ENCODE measurements around the gene CAMK2B. TPM values are rescaled to one million over a fixed set of nuclear protein-coding genes. Genes with fewer than 3 reads are reported as not detected.

The CAMK2B gene
- total RNA-seq, 1 donor from 2014 or later: not detected

GRCh38 chr7:44329081-44329480 lies 3.7 kb upstream of the CAMK2B start:
- H3K36me3 ChIP-seq (ENCODE audit: control insufficient read depth, insufficient read depth, low read length): no peaks in the 10 kb centered on the region
- TF ChIP-seq CTCF (IDR thresholded peaks at IDR 0.05; ENCODE audit: insufficient read depth, low read length, severe bottlenecking): no peak
- no peak for DNase-seq (ENCODE audit: low read depth)
- FAIRE-seq: peak; percentile 7
- peaks cover 31% of the 10 kb centered on the region for H3K27me3 ChIP-seq (ENCODE audit: control insufficient read depth, insufficient read depth, low read length)
- no peak overlapping the region for H3K4me3 ChIP-seq (ENCODE audit: low read depth, low read length)

- no peak for FAIRE-seq
- no peak for DNase-seq (ENCODE audit: low read depth)
- no peak overlapping the region for H3K4me3 ChIP-seq (ENCODE audit: low read depth, low read length)
- peaks cover 39% of the 10 kb centered on the region for H3K27me3 ChIP-seq (ENCODE audit: control insufficient read depth, insufficient read depth, low read length)
- no peak for TF ChIP-seq CTCF (IDR thresholded peaks at IDR 0.05; ENCODE audit: insufficient read depth, low read length, severe bottlenecking)
- no peaks in the 10 kb centered on the region for H3K36me3 ChIP-seq (ENCODE audit: control insufficient read depth, insufficient read depth, low read length)
These were observed 2.6 kb upstream of the CAMK2B start for GRCh38 chr7:44327981-44328380.

GRCh38 chr7:44326261-44327125 lies 1.1 kb upstream of the CAMK2B start:
- DNase-seq (ENCODE audit: low read depth): no peak
- no peak for FAIRE-seq
- no peak for TF ChIP-seq CTCF (IDR thresholded peaks at IDR 0.05; ENCODE audit: insufficient read depth, low read length, severe bottlenecking)

GRCh38 chr7:44325811-44326241 lies 432 bp upstream of the CAMK2B start:
- DNase-seq (ENCODE audit: low read depth) (no peak), FAIRE-seq (no peak)
- H3K4me3 ChIP-seq (ENCODE audit: low read depth, low read length): no peak overlapping the region
- no peaks in the 10 kb centered on the region for H3K36me3 ChIP-seq (ENCODE audit: control insufficient read depth, insufficient read depth, low read length)
- peaks cover 39% of the 10 kb centered on the region for H3K27me3 ChIP-seq (ENCODE audit: control insufficient read depth, insufficient read depth, low read length)
- no peak for TF ChIP-seq CTCF (IDR thresholded peaks at IDR 0.05; ENCODE audit: insufficient read depth, low read length, severe bottlenecking)

More at GRCh38 chr7:44326261-44327125, 1.1 kb upstream of the CAMK2B start:
- Histone ChIP-seq H3K27me3 (ENCODE audit: control insufficient read depth, insufficient read depth, low read length) (peaks cover 39% of the 10 kb centered on the region), H3K36me3 (ENCODE audit: control insufficient read depth, insufficient read depth, low read length) (no peaks in the 10 kb centered on the region), H3K4me3 (ENCODE audit: low read depth, low read length) (no peak overlapping the region)

GRCh38 chr7:44324481-44325200 lies 753 bp downstream of the CAMK2B start:
- no peak overlapping the region for H3K4me3 ChIP-seq (ENCODE audit: low read depth, low read length)
- FAIRE-seq: no peak
- no peak for DNase-seq (ENCODE audit: low read depth)
- H3K36me3 ChIP-seq (ENCODE audit: control insufficient read depth, insufficient read depth, low read length): no peaks in the 10 kb centered on the region
- H3K27me3 ChIP-seq (ENCODE audit: control insufficient read depth, insufficient read depth, low read length): peaks cover 36% of the 10 kb centered on the region
- TF ChIP-seq CTCF (IDR thresholded peaks at IDR 0.05; ENCODE audit: insufficient read depth, low read length, severe bottlenecking): no peak
